Naive thymus-derived CD4-positive, alpha-beta T cell (primary cell): Measurements from ENCODE around the gene IFT20. TPM values are rescaled to one million over a fixed set of nuclear protein-coding genes. Genes with fewer than 3 reads are reported as not detected.
A peak's percentile ranks its signal among the peaks of the same experiment; 100 is the strongest.
"Not testable (repeated sequence)": the region's sequence is repeated elsewhere in the genome, so short reads cannot be mapped to it uniquely, and the experiment has no call there.

Experiments used
- ATAC-seq: fragments of 150-1000 bp; cut with Tn5 transposase; 2 replicates; pipeline ENCODE4 v1.10.0; 2021; ENCODE audit warnings: mild to moderate bottlenecking, moderate library complexity
- CTCF ChIA-PET: fragments of 350-600 bp; sonication (Branson Sonifier 250); formaldehyde crosslinking; loops from one replicate; lab custom pipeline; 2021; ENCODE audit warnings: antibody characterized with exemption; lab: Charles Lee
- POLR2A ChIA-PET: fragments of 350-600 bp; sonication (Branson Sonifier 250); formaldehyde crosslinking; loops from one replicate; lab custom pipeline; 2021; ENCODE audit warnings: antibody characterized with exemption, inconsistent platforms; lab: Charles Lee
- DNase-seq, 9 donors: peaks; one replicate each; pipeline versions ENCODE4 v3.0.0 to v3.0.0-alpha.2; 2020 to 2022; ENCODE audit warnings: mixed read lengths in 1 of 9
- H3K27ac ChIP-seq: one replicate; pipeline ENCODE4 v1.7.0; 2013; ENCODE audit warnings: mild to moderate bottlenecking, low read depth, low read length, moderate library complexity
- H3K27me3 ChIP-seq, 2 donors: one replicate each; pipeline ENCODE4 v1.7.0; 2013; ENCODE audit warnings: low read length in 2 of 2, mild to moderate bottlenecking in 2 of 2, moderate library complexity in 2 of 2; ENCODE audit not compliant: control insufficient read depth in 2 of 2, insufficient read depth in 2 of 2
- H3K36me3 ChIP-seq, 3 experiments: 1 replicate in 2 of 3; 2 replicates in 1 of 3; pipeline ENCODE4 v1.7.0; 2013; ENCODE audit warnings: low read length in 3 of 3, mild to moderate bottlenecking in 3 of 3, moderate library complexity in 1 of 3; ENCODE audit not compliant: insufficient read depth in 3 of 3, control insufficient read depth in 2 of 3
- H3K4me1 ChIP-seq, 2 donors: one replicate each; pipeline ENCODE4 v1.7.0; 2013; ENCODE audit warnings: low read length in 2 of 2, mild to moderate bottlenecking in 2 of 2, moderate library complexity in 1 of 2; ENCODE audit not compliant: control insufficient read depth in 2 of 2, insufficient read depth in 2 of 2
- H3K4me3 ChIP-seq: 2 replicates; pipeline ENCODE4 v1.7.0; 2013; ENCODE audit warnings: mild to moderate bottlenecking, low read length
- H3K9me3 ChIP-seq, 3 experiments: 1 replicate in 2 of 3; 2 replicates in 1 of 3; pipeline ENCODE4 v1.7.0; 2013; ENCODE audit warnings: low read length in 3 of 3; ENCODE audit not compliant: control insufficient read depth in 2 of 3
- H3K27ac Mint-ChIP-seq, 9 donors: one replicate each; pipeline ENCODE4 v1.8.0; 2020 to 2022; ENCODE audit warnings: mixed read lengths in 9 of 9, mild to moderate bottlenecking in 8 of 9, moderate library complexity in 5 of 9, inconsistent platforms in 2 of 9
- H3K27me3 Mint-ChIP-seq, 5 donors: one replicate each; pipeline ENCODE4 v1.8.0; 2021 to 2022; ENCODE audit warnings: mixed read lengths in 5 of 5, mild to moderate bottlenecking in 1 of 5
- H3K36me3 Mint-ChIP-seq, 5 donors: one replicate each; pipeline ENCODE4 v1.8.0; 2020 to 2022; ENCODE audit warnings: mixed read lengths in 5 of 5, mild to moderate bottlenecking in 3 of 5, inconsistent platforms in 1 of 5
- H3K4me1 Mint-ChIP-seq, 7 donors: one replicate each; pipeline ENCODE4 v1.8.0; 2020 to 2022; ENCODE audit warnings: mixed read lengths in 7 of 7, mild to moderate bottlenecking in 3 of 7, inconsistent platforms in 1 of 7
- H3K4me3 Mint-ChIP-seq, 10 donors: one replicate each; pipeline ENCODE4 v1.8.0; 2020 to 2022; ENCODE audit warnings: mild to moderate bottlenecking in 10 of 10, mixed read lengths in 10 of 10, moderate library complexity in 6 of 10, inconsistent platforms in 2 of 10
- H3K9me3 Mint-ChIP-seq, 11 donors: one replicate each; pipeline ENCODE4 v1.8.0; 2020 to 2022; ENCODE audit warnings: mixed read lengths in 11 of 11, mild to moderate bottlenecking in 4 of 11, inconsistent platforms in 1 of 11, moderate library complexity in 1 of 11
- intact Hi-C, 2 donors: fragments of 100-400 bp; cut with micrococcal nuclease; formaldehyde crosslinking; loops; one replicate each; pipeline ENCODE4 v1.15.1; 2023
- polyA plus RNA-seq, 2 donors: library from polyadenylated mRNA; unstranded; fragments of 300-500 nt; fragmentation: Illumina TruSeq; gene quantifications; one replicate each; pipeline ENCODE4 v1.2.3, GENCODE V29; 2021
- total RNA-seq, 6 experiments: library from RNA in 5 of 6; stranded (reverse) in 5 of 6; gene quantifications; 1 replicate in 5 of 6; 2 replicates in 1 of 6; pipeline ENCODE4 v1.2.3 and lab custom pipeline; 2021 to 2026

The IFT20 gene
- total and polyA plus RNA-seq, 7 experiments from 2014 or later: 24.7 to 56.2 (median 44.5) TPM

GRCh38 chr17:28340374-28340773, 5.1 kb upstream of the IFT20 start:
- Histone ChIP-seq H3K9me3 (no peaks in the 10 kb centered on the region), H3K36me3 (peaks cover 0 to 66% (median 10%) of the 10 kb centered on the region in 3 experiments), H3K27me3 (no peaks in the 10 kb centered on the region), H3K27ac (no peak overlapping the region), H3K4me3 (no peak overlapping the region), H3K4me1 (peaks cover 7 to 9% of the 10 kb centered on the region in 2 donors)
- Mint-ChIP-seq H3K4me1 (peaks cover 11 to 37% (median 30%) of the 10 kb centered on the region in 7 donors), H3K4me3 (peak overlapping the region in 1 of 10 donors; percentile 34), H3K27me3 (no peaks in the 10 kb centered on the region), H3K27ac (peak overlapping the region in 1 of 9 donors; percentile 77), H3K9me3 (no peaks in the 10 kb centered on the region), H3K36me3 (peaks cover 0 to 31% (median 4%) of the 10 kb centered on the region in 5 donors)
- ATAC-seq (no peak), DNase-seq (no peak)
- intact Hi-C loops: no loop called here
- ChIA-PET POLR2A (interaction anchor here (0.9 kb wide), 1 partner anchor 612 kb away, joined by 3 read pairs; no protein-coding TSS in a partner anchor), CTCF (no interaction called here)

GRCh38 chr17:28339431-28339830, 4.2 kb upstream of the IFT20 start:
- no peak overlapping the region for H3K27ac Mint-ChIP-seq
- no peaks in the 10 kb centered on the region for H3K27me3 Mint-ChIP-seq
- H3K9me3 Mint-ChIP-seq: no peaks in the 10 kb centered on the region
- ATAC-seq (no peak), DNase-seq (no peak)
- no peak overlapping the region for H3K4me3 ChIP-seq
- H3K36me3 ChIP-seq: peaks cover 0 to 56% (median 10%) of the 10 kb centered on the region in 3 experiments
- intact Hi-C loops: loop anchor here (5.0 to 10.0 kb wide), 3 partner anchors 205 to 323 kb away; partner anchors contain the start of genes BLTP2 (in 1 of the 2), SDF2 (in 1 of the 2) and SUPT6H (in 1 of the 2)
- no peak overlapping the region for H3K4me3 Mint-ChIP-seq
- no peaks in the 10 kb centered on the region for H3K27me3 ChIP-seq
- peaks cover 11 to 13% of the 10 kb centered on the region in 2 donors for H3K4me1 ChIP-seq
- H3K36me3 Mint-ChIP-seq: peaks cover 0 to 27% (median 4%) of the 10 kb centered on the region in 5 donors
- H3K4me1 Mint-ChIP-seq: peaks cover 17 to 46% (median 39%) of the 10 kb centered on the region in 7 donors
- ChIA-PET CTCF (no interaction called here), POLR2A (interaction anchor here (2.7 kb wide), 1 partner anchor 18 kb away, joined by 12 read pairs; the partner anchor contains the start of gene POLDIP2)
- H3K9me3 ChIP-seq: no peaks in the 10 kb centered on the region
- no peak overlapping the region for H3K27ac ChIP-seq

- peaks cover 0 to 25% (median 4%) of the 10 kb centered on the region in 5 donors for H3K36me3 Mint-ChIP-seq
- H3K27me3 ChIP-seq, H3K27ac ChIP-seq, ATAC-seq, DNase-seq, H3K27me3 Mint-ChIP-seq, CTCF ChIA-PET, H3K9me3 ChIP-seq, H3K9me3 Mint-ChIP-seq, H3K4me3 ChIP-seq: not testable (repeated sequence)
- H3K27ac Mint-ChIP-seq: peak overlapping the region in 1 of 9 donors; percentile 42
- peaks cover 0 to 50% (median 10%) of the 10 kb centered on the region in 3 experiments for H3K36me3 ChIP-seq
- peaks cover 24 to 53% (median 45%) of the 10 kb centered on the region in 7 donors for H3K4me1 Mint-ChIP-seq
- intact Hi-C loops: loop anchor here (5.0 to 10.0 kb wide), 3 partner anchors 206 to 324 kb away; partner anchors contain the start of genes BLTP2 (in 1 of the 2), SDF2 (in 1 of the 2) and SUPT6H (in 1 of the 2)
- peak overlapping the region in 1 of 10 donors; percentile 36 for H3K4me3 Mint-ChIP-seq
- peaks cover 16 to 19% of the 10 kb centered on the region in 2 donors for H3K4me1 ChIP-seq
- POLR2A ChIA-PET: interaction anchor here (2.7 kb wide), 1 partner anchor 18 kb away, joined by 12 read pairs; the partner anchor contains the start of gene POLDIP2
Observed at GRCh38 chr17:28338769-28339212, 3.5 kb upstream of the IFT20 start.

- H3K36me3 ChIP-seq: peaks cover 0 to 46% (median 10%) of the 10 kb centered on the region in 3 experiments
- no peak for DNase-seq
- POLR2A ChIA-PET: interaction anchor here (1.0 to 2.7 kb wide), 3 partner anchors 9 to 78 kb away, joined by 3 to 12 read pairs (median 3); partner anchors contain the start of gene POLDIP2
- Mint-ChIP-seq H3K4me3 (peak overlapping the region in 5 of 10 donors; percentile 64 to 99 (median 91)), H3K27ac (peak overlapping the region in 1 of 9 donors; percentile 97), H3K9me3 (no peaks in the 10 kb centered on the region), H3K27me3 (no peaks in the 10 kb centered on the region), H3K4me1 (peaks cover 25 to 52% (median 50%) of the 10 kb centered on the region in 7 donors), H3K36me3 (peaks cover 0 to 22% (median 4%) of the 10 kb centered on the region in 5 donors)
- H3K9me3 ChIP-seq: no peaks in the 10 kb centered on the region
- ATAC-seq: no peak
- H3K27me3 ChIP-seq: no peaks in the 10 kb centered on the region
- H3K4me3 ChIP-seq: no peak overlapping the region
- intact Hi-C loops: loop anchor here (5.0 to 10.0 kb wide), 3 partner anchors 207 to 324 kb away; partner anchors contain the start of genes BLTP2 (in 1 of the 2), SDF2 (in 1 of the 2) and SUPT6H (in 1 of the 2)
- no peak overlapping the region for H3K27ac ChIP-seq
- peaks cover 16 to 19% of the 10 kb centered on the region in 2 donors for H3K4me1 ChIP-seq
- CTCF ChIA-PET: no interaction called here
Observed at GRCh38 chr17:28338056-28338768, 2.9 kb upstream of the IFT20 start.

GRCh38 chr17:28335959-28336871, 943 bp upstream of the IFT20 start:
- Histone ChIP-seq H3K27me3 (no peaks in the 10 kb centered on the region), H3K9me3 (no peaks in the 10 kb centered on the region), H3K27ac (peak overlapping the region; percentile 95), H3K4me1 (peaks cover 16 to 19% of the 10 kb centered on the region in 2 donors), H3K4me3 (peak overlapping the region; percentile 79), H3K36me3 (peaks cover 0 to 37% (median 6%) of the 10 kb centered on the region in 3 experiments)
- DNase-seq (peak in 1 of 9 donors; percentile 33), ATAC-seq (no peak)
- peak overlapping the region; percentile 86 to 99 (median 97) for H3K4me3 Mint-ChIP-seq
- peaks cover 0 to 20% (median 0%) of the 10 kb centered on the region in 5 donors for H3K36me3 Mint-ChIP-seq
- H3K27ac Mint-ChIP-seq: peak overlapping the region; percentile 90 to 98 (median 97)
- intact Hi-C loops: loop anchor here (1.0 to 10.0 kb wide), 16 partner anchors 17 to 531 kb away; partner anchors contain the start of genes POLDIP2 (in 2 of the 2), SARM1 (in 2 of the 2), TMEM97 (in 2 of the 2) and ALDOC (in 1 of the 2)
- CTCF ChIA-PET: interaction anchor here (0.5 to 1.8 kb wide), 4 partner anchors 14 to 310 kb away, joined by 3 to 14 read pairs (median 3); partner anchors contain the start of gene POLDIP2
- H3K9me3 Mint-ChIP-seq: no peaks in the 10 kb centered on the region
- peaks cover 31 to 63% (median 59%) of the 10 kb centered on the region in 7 donors for H3K4me1 Mint-ChIP-seq
- POLR2A ChIA-PET: interaction anchor here (0.7 to 4.6 kb wide), 22 partner anchors 10 to 615 kb away, joined by 3 to 75 read pairs (median 4); partner anchors contain the start of genes ALDOC, BLTP2, PHF12 and POLDIP2
- no peaks in the 10 kb centered on the region for H3K27me3 Mint-ChIP-seq
